ENCODE measurements around the gene TRAPPC2. TPM values are rescaled to one million over a fixed set of nuclear protein-coding genes. Genes with fewer than 3 reads are reported as not detected.

Gene TRAPPC2
- total RNA-seq, 1 donor from 2014 or later: 21.5 TPM

DNA sequence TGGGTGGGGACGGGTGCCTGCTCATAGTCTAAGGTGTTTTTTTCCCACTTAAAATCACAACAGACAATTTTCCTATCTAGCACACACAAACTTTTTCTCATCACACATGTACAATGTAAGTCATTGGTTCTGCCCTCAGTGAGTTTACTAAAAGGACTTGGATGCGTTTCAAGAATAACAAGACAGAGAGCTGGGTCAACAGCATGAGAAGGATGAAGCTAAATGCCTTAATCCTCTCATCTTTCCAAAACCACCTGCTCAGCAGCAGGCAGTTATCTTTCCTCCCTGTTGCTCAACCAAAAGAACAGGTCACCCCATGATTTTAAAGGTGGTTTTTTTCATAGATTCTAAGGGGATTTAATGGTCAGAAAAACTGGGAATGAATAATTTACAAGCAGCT is 40.3 kb upstream of the TRAPPC2 start:
- no peak for DNase-seq (ENCODE audit: extremely low spot score, unreplicated experiment)
- no peaks in the 10 kb centered on the region for H3K27me3 Mint-ChIP-seq
- H3K9me3 Mint-ChIP-seq: no peaks in the 10 kb centered on the region
- no peak overlapping the region for H3K27ac Mint-ChIP-seq
- TF ChIP-seq, protein P1, sequence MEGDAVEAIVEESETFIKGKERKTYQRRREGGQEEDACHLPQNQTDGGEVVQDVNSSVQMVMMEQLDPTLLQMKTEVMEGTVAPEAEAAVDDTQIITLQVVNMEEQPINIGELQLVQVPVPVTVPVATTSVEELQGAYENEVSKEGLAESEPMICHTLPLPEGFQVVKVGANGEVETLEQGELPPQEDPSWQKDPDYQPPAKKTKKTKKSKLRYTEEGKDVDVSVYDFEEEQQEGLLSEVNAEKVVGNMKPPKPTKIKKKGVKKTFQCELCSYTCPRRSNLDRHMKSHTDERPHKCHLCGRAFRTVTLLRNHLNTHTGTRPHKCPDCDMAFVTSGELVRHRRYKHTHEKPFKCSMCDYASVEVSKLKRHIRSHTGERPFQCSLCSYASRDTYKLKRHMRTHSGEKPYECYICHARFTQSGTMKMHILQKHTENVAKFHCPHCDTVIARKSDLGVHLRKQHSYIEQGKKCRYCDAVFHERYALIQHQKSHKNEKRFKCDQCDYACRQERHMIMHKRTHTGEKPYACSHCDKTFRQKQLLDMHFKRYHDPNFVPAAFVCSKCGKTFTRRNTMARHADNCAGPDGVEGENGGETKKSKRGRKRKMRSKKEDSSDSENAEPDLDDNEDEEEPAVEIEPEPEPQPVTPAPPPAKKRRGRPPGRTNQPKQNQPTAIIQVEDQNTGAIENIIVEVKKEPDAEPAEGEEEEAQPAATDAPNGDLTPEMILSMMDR (conservative IDR thresholded peaks at IDR 0.05): no peak
- H3K36me3 Mint-ChIP-seq: peaks cover 13% of the 10 kb centered on the region
- H3K4me1 Mint-ChIP-seq (ENCODE audit: unreplicated experiment): no peaks in the 10 kb centered on the region
- H3K4me3 Mint-ChIP-seq: no peak overlapping the region

DNA sequence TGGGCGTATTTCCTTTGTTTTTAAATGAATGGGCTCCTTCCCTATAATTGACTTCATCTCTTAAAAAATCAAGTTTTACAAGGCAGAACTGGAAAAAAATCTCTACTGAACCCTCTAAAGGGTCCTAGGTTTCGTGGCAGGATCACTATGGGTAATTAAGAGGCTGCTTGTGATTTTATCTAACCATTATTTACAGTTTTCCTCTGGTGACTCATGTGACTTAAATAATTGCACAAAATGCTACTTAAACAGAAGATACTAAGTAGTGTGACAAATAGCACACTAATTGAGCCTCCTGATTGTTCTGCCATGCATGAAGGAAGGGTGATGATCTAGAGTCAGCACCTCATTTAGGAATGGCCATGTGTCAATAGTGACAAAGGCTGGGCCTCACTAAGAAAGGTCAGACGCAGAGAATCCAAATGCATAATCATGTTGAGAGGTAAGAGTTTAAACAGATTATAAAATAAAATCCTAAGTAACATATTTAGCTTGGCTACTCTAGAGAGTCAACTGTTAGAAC is 35.7 kb upstream of the TRAPPC2 start:
- DNase-seq (ENCODE audit: extremely low spot score, unreplicated experiment): no peak
- Mint-ChIP-seq H3K9me3 (no peaks in the 10 kb centered on the region), H3K36me3 (peaks cover 36% of the 10 kb centered on the region), H3K27me3 (no peaks in the 10 kb centered on the region), H3K27ac (no peak overlapping the region), H3K4me3 (no peak overlapping the region), H3K4me1 (ENCODE audit: unreplicated experiment) (no peaks in the 10 kb centered on the region)
- TF ChIP-seq, protein P1 (conservative IDR thresholded peaks at IDR 0.05): no peak

DNA sequence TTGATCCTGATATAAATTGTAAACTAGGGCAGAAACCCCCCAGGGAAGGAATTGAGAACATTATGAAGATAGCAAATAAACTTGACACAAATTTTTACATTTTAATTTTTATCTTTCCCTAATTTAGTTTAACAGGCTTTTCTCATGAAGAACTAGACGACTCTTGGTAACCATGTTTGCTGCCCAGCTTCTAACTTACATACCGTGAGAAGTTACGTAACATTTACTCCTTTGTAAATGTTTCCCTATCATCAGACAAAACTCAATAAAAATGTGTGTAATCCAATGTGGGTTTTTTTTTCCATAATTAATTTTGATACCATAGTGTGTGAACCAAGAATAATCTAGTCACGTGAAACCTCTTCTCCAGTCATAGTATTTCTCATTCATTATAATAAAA is 34.5 kb upstream of the TRAPPC2 start:
- H3K27ac Mint-ChIP-seq: no peak overlapping the region
- H3K9me3 Mint-ChIP-seq: no peaks in the 10 kb centered on the region
- peaks cover 30% of the 10 kb centered on the region for H3K36me3 Mint-ChIP-seq
- no peak overlapping the region for H3K4me3 Mint-ChIP-seq
- TF ChIP-seq, protein P1 (conservative IDR thresholded peaks at IDR 0.05): no peak
- H3K27me3 Mint-ChIP-seq: no peaks in the 10 kb centered on the region
- no peaks in the 10 kb centered on the region for H3K4me1 Mint-ChIP-seq (ENCODE audit: unreplicated experiment)
- DNase-seq (ENCODE audit: extremely low spot score, unreplicated experiment): no peak

DNA sequence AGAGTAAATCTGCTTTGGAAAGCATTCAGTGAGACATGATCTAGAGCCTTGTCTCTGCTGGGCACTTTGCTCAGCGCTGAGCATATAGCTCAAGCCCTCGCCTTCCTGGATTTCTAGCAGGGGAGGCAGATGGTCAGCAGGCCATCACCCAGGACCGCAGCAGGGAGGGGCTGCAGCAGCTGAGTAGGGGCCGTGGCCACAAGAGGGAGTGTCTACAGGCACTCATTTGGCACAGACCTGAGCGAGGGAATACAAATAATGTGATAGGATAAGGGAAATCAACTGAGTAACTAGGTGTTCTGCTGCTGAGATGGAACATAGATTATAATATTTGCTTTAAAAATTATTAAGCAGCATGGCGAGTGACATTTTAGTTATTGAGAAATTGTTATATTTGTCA is 30.3 kb upstream of the TRAPPC2 start:
- TF ChIP-seq, protein P1 (conservative IDR thresholded peaks at IDR 0.05): peak; percentile 68
- no peaks in the 10 kb centered on the region for H3K9me3 Mint-ChIP-seq
- H3K4me3 Mint-ChIP-seq: no peak overlapping the region
- no peak for DNase-seq (ENCODE audit: extremely low spot score, unreplicated experiment)
- no peaks in the 10 kb centered on the region for H3K27me3 Mint-ChIP-seq
- H3K4me1 Mint-ChIP-seq (ENCODE audit: unreplicated experiment): no peaks in the 10 kb centered on the region
- no peak overlapping the region for H3K27ac Mint-ChIP-seq
- H3K36me3 Mint-ChIP-seq: peaks cover 27% of the 10 kb centered on the region

DNA sequence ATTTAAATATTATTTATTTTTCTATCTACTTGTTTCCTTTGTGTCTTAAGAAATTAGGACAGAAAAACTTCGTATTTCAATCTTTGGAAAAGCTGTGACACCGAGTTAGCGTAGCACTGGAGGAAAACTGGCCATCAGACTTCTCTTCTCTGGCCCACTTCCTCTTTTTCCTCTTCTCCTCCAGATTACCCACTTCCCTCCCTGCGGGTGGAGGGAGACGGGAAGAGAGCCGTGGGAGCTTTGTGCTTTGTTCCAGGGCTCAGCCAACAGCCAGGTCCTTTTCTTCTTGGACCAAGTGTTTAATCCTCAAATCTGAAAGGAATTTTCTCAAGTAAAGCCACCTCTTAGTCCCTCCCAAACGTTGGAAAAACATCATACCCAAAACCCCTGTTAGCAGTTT is 29.9 kb upstream of the TRAPPC2 start:
- no peak for DNase-seq (ENCODE audit: extremely low spot score, unreplicated experiment)
- Mint-ChIP-seq H3K4me1 (ENCODE audit: unreplicated experiment) (no peaks in the 10 kb centered on the region), H3K27ac (no peak overlapping the region), H3K27me3 (no peaks in the 10 kb centered on the region), H3K4me3 (no peak overlapping the region), H3K9me3 (no peaks in the 10 kb centered on the region), H3K36me3 (peaks cover 24% of the 10 kb centered on the region)
- TF ChIP-seq, protein P1 (conservative IDR thresholded peaks at IDR 0.05): no peak

DNA sequence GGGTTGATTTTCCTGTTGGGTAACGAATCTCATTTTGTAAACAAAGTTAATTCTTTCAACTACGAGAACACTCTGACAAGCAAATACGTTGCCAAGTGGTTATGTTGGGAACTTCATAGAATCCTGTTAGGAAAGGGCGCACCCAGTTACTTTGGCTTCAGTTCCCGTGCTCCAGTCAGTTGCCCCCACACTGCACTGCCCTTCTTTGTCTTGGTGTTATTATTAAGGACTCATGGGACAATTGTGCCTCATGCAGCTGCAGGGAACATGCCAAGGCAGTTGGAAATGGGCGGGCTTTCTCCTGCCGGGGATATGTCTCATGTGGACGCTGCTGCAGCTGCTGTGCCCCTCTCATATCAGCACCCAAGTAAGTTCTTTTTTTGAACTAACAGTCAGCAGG is 29.1 kb upstream of the TRAPPC2 start:
- TF ChIP-seq, protein P1 (conservative IDR thresholded peaks at IDR 0.05): no peak
- Mint-ChIP-seq H3K27ac (no peak overlapping the region), H3K27me3 (no peaks in the 10 kb centered on the region), H3K36me3 (peaks cover 17% of the 10 kb centered on the region), H3K4me3 (no peak overlapping the region), H3K9me3 (no peaks in the 10 kb centered on the region), H3K4me1 (ENCODE audit: unreplicated experiment) (no peaks in the 10 kb centered on the region)
- DNase-seq (ENCODE audit: extremely low spot score, unreplicated experiment): no peak

All from type B pancreatic cell (in vitro differentiated cells).